HCT116 (cell line): ENCODE results near the gene PIH1D1. TPM values are rescaled to one million over a fixed set of nuclear protein-coding genes. Genes with fewer than 3 reads are reported as not detected.
A peak's percentile ranks its signal among the peaks of the same experiment; 100 is the strongest.

ENCODE experiments used
- ATAC-seq: fragments of 200-7000 bp; cut with Tn5 transposase; 2 replicates; pipeline ENCODE4 v1.9.1; 2020; ENCODE audit warnings: mild to moderate bottlenecking, moderate library complexity
- BruUV-seq: library from RNA; stranded (reverse); fragments of 400-500 nt; replicated peaks from 2 replicates; lab custom pipeline; 2021; lab: Mats Ljungman, UMichigan
- CTCF ChIA-PET: fragments of 300-600 bp; sonication (Branson Sonifier 250); formaldehyde crosslinking; loops from one replicate; lab custom pipeline; 2021; ENCODE audit warnings: antibody characterized with exemption; lab: Charles Lee
- POLR2A ChIA-PET: fragments of 300-600, 350-600 bp; sonication (Branson Sonifier 250); formaldehyde crosslinking; loops from one replicate; lab custom pipeline; 2021; ENCODE audit warnings: antibody characterized with exemption; lab: Charles Lee
- RAD21 ChIA-PET, 2 experiments: fragments of 300-600 bp; sonication (Branson Sonifier 250); formaldehyde crosslinking; loops; one replicate each; lab custom pipeline; 2023; ENCODE audit warnings: low total read pairs in 2 of 2; ENCODE audit not compliant: uncharacterized antibody in 2 of 2, unreplicated experiment in 2 of 2, low non-redundant PET in 1 of 2; lab: Charles Lee
- DNase-seq: peaks from one replicate; pipeline ENCODE4 v3.0.0-alpha.2; 2010; ENCODE audit warnings: low read depth, low spot score
- H2AFZ ChIP-seq: fragments of 200-600 bp; shearing (Covaris generic), sonication (generic); 2 replicates; pipeline ENCODE4 v1.6.1; 2017; ENCODE audit warnings: low read depth, mixed run types, mixed read lengths, antibody characterized with exemption, low read length; ENCODE audit not compliant: poor library complexity, severe bottlenecking
- H3K27ac ChIP-seq: 2 replicates; pipeline ENCODE4 v1.5.1; 2012; ENCODE audit warnings: low read depth, low read length
- H3K27me3 ChIP-seq: fragments of 200-600 bp; sonication (generic); 2 replicates; pipeline ENCODE4 v1.6.1; 2016; ENCODE audit warnings: mixed run types, low read length, mixed read lengths; ENCODE audit not compliant: insufficient read depth
- H3K36me3 ChIP-seq, 2 experiments: fragments of 200-500 bp in 1 of 2; fragments of 200-600 bp in 1 of 2; sonication (Bioruptor generic) in 1 of 2; sonication (generic) in 1 of 2; 2 replicates each; pipeline versions ENCODE4 v1.5.1 to v1.6.1; 2014 to 2016; ENCODE audit warnings: low read length in 2 of 2, inconsistent platforms in 1 of 2, mixed read lengths in 1 of 2, mixed run types in 1 of 2; ENCODE audit not compliant: insufficient read depth in 2 of 2, control insufficient read depth in 1 of 2
- H3K4me1 ChIP-seq, 2 experiments: fragments of 200-600 bp in 1 of 2; sonication (generic) in 1 of 2; 2 replicates each; pipeline versions ENCODE4 v1.5.1 to v1.6.1; 2012 to 2017; ENCODE audit warnings: low read length in 2 of 2, inconsistent platforms in 1 of 2, mild to moderate bottlenecking in 1 of 2, mixed read lengths in 1 of 2, mixed run types in 1 of 2, moderate library complexity in 1 of 2; ENCODE audit not compliant: insufficient read depth in 2 of 2, control insufficient read depth in 1 of 2
- H3K4me2 ChIP-seq: fragments of 200-600 bp; sonication (generic); 2 replicates; pipeline ENCODE4 v1.6.1; 2017; ENCODE audit warnings: mixed run types, low read length, mixed read lengths
- H3K4me3 ChIP-seq, 2 experiments: fragments of 200-600 bp in 1 of 2; sonication (generic) in 1 of 2; replicated peaks in 1 of 2; 2 replicates each; pipeline ENCODE4 v1.5.1; 2011 to 2016; ENCODE audit warnings: low read length in 2 of 2, control low read depth in 1 of 2, low read depth in 1 of 2, mild to moderate bottlenecking in 1 of 2, mixed read lengths in 1 of 2, mixed run types in 1 of 2
- H3K79me2 ChIP-seq: fragments of 200-600 bp; sonication (generic); 2 replicates; pipeline ENCODE4 v1.6.1; 2017; ENCODE audit warnings: mild to moderate bottlenecking, mixed run types, low read length, moderate library complexity, mixed read lengths; ENCODE audit not compliant: insufficient read depth
- H3K9ac ChIP-seq: fragments of 200-600 bp; sonication (generic); 2 replicates; pipeline ENCODE4 v1.6.1; 2016; ENCODE audit warnings: low read length, mixed read lengths
- H3K9me2 ChIP-seq: fragments of 200-600 bp; sonication (generic), shearing (Covaris generic); 2 replicates; pipeline ENCODE4 v1.6.1; 2017; ENCODE audit warnings: mixed run types, mild to moderate bottlenecking, moderate library complexity; ENCODE audit not compliant: insufficient read depth
- H3K9me3 ChIP-seq, 2 experiments: fragments of 200-500 bp in 1 of 2; fragments of 200-600 bp in 1 of 2; sonication (Bioruptor generic) in 1 of 2; sonication (generic) in 1 of 2; 2 replicates each; pipeline ENCODE4 v1.6.1; 2014 to 2017; ENCODE audit warnings: low read length in 2 of 2, mixed read lengths in 2 of 2, inconsistent platforms in 1 of 2, low read depth in 1 of 2, mild to moderate bottlenecking in 1 of 2, mixed run types in 1 of 2, moderate library complexity in 1 of 2; ENCODE audit not compliant: control insufficient read depth in 1 of 2, insufficient read depth in 1 of 2
- H4K20me1 ChIP-seq: fragments of 200-600 bp; sonication (generic), shearing (Covaris generic); 2 replicates; pipeline ENCODE4 v1.6.1; 2017; ENCODE audit warnings: mixed run types, mild to moderate bottlenecking, moderate library complexity; ENCODE audit not compliant: insufficient read depth
- CBX3 ChIP-seq: IDR thresholded peaks from 2 replicates; pipeline ENCODE4 v1.6.1; 2012; ENCODE audit warnings: low read depth
- EGR1 ChIP-seq: IDR thresholded peaks from 2 replicates; pipeline ENCODE4 v1.6.1; 2012; ENCODE audit warnings: low read depth
- EZH2 ChIP-seq: fragments of 200-600 bp; sonication (generic); IDR thresholded peaks from 2 replicates; pipeline ENCODE4 v1.6.1; 2017; ENCODE audit warnings: antibody characterized with exemption, mixed run types
- EZH2phosphoT487 ChIP-seq: fragments of 200-600 bp; IDR thresholded peaks from 2 replicates; pipeline ENCODE4 v1.6.1; 2018; ENCODE audit warnings: antibody characterized with exemption, borderline replicate concordance
- FOSL1 ChIP-seq: IDR thresholded peaks from 2 replicates; pipeline ENCODE4 v1.6.1; 2012; ENCODE audit warnings: low read depth
- POLR2A ChIP-seq: IDR thresholded peaks from 2 replicates; pipeline ENCODE4 v1.7.0; 2011; ENCODE audit warnings: borderline replicate concordance; ENCODE audit not compliant: insufficient read depth, insufficient read length; ENCODE audit errors: extremely low read depth
- RAD21 ChIP-seq: IDR thresholded peaks from 2 replicates; pipeline ENCODE4 v1.6.1; 2012; ENCODE audit warnings: low read depth, mild to moderate bottlenecking
- REST ChIP-seq: IDR thresholded peaks from 2 replicates; pipeline ENCODE4 v1.6.1; 2012; ENCODE audit warnings: low read depth
- SIN3A ChIP-seq: IDR thresholded peaks from 2 replicates; pipeline ENCODE4 v1.6.1; 2012; ENCODE audit warnings: low read depth
- SRF ChIP-seq: IDR thresholded peaks from 2 replicates; pipeline ENCODE4 v1.6.1; 2012; ENCODE audit warnings: low read depth
- ZBTB33 ChIP-seq: IDR thresholded peaks from 2 replicates; pipeline ENCODE4 v1.6.1; 2011; ENCODE audit warnings: mild to moderate bottlenecking, low read length, moderate library complexity; ENCODE audit not compliant: insufficient replicate concordance; ENCODE audit errors: extremely low read depth
- ZFX ChIP-seq: fragments of 450-650 bp; IDR thresholded peaks from 2 replicates; pipeline ENCODE4 v1.6.1; 2017
- intact Hi-C: fragments of 100-400 bp; cut with micrococcal nuclease; formaldehyde crosslinking; loops from 2 replicates; pipeline ENCODE4 v1.10.0; 2022
- total RNA-seq: library from RNA; stranded (reverse); gene quantifications from one replicate; pipeline ENCODE4 v1.2.1, GENCODE V29; 2021; ENCODE audit not compliant: unreplicated experiment
- TF ChIP-seq, protein P1 (sequence below): IDR thresholded peaks from 2 replicates; pipeline ENCODE4 v1.6.1; 2012

The PIH1D1 gene
- total RNA-seq, 1 experiment from 2014 or later, result 152 TPM

DNA sequence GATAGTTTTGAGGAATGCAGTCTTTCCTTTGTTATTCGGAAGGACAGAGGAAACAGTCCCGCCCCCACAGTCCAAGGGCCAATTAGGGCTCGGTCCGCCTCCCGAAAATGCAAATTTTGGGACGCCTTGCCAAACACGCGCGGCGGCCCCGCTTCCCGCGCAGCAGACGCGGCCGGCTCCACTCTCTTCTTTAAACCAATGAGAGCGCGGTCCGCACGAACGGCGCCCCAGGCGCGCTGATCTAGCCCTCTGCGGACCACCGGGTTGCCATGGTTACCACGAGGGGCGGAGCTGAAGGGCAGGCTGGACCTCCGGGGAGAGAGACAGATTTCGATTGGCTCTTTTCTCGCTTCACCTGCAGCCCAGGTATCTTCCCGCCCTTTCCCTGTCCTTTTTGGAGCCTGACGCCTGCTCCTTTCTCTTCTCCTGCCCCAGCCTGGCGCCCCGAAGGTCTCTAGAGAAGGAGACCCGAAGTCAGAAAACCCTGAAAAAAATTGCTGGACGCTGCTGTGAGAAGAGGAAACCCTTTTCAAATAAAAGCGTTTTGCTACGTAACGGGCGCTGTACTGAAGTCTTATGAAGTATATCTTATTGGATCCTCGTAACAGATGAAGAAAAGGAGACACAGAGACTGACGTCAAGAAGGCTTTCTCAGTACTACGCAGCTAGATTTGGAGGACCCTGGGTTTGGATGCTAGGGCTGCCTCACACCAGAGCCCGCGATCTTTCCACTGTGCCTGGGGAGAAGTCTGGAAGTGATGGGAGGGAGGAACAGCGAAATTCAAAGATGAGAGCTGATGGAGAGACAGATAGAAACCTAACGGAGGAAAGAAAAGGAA, 30.4 kb downstream of the PIH1D1 start:
- ChIA-PET CTCF (interaction anchor here (1.1 kb wide), 1 partner anchor 10 kb away, joined by 3 read pairs; no protein-coding TSS in a partner anchor), POLR2A (no interaction called here), RAD21 (no interaction called here)
- Histone ChIP-seq H3K27me3 (peaks cover 20% of the 10 kb centered on the region; the same call in 1 of the 2 replicates), H2AFZ (peak overlapping the region; percentile 37), H3K4me1 (peaks cover 5 to 19% of the 10 kb centered on the region in 2 experiments; a peak in 3 of 4 replicates), H3K9me2 (no peaks in the 10 kb centered on the region), H3K36me3 (no peaks in the 10 kb centered on the region), H3K27ac (no peak overlapping the region), H4K20me1 (no peaks in the 10 kb centered on the region), H3K79me2 (no peaks in the 10 kb centered on the region), H3K9me3 (no peaks in the 10 kb centered on the region), H3K4me2 (no peak overlapping the region), H3K9ac (no peak overlapping the region), H3K4me3 (no peak overlapping the region)
- ATAC-seq, result peak; percentile 82
- no peak for DNase-seq
- BruUV-seq, result no TSS peak
- TF ChIP-seq EGR1 (0 out of 2 replicates have a peak, but pooled peaks have one; percentile 30), FOSL1 (no peak), EZH2 (no peak)
- TF ChIP-seq, protein P1, sequence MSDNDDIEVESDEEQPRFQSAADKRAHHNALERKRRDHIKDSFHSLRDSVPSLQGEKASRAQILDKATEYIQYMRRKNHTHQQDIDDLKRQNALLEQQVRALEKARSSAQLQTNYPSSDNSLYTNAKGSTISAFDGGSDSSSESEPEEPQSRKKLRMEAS, result peak; percentile 33; the same call in 1 of the 2 replicates
- intact Hi-C loops, result no loop called here

- H3K9me2 ChIP-seq, result no peaks in the 10 kb centered on the region
- no peaks in the 10 kb centered on the region for H3K79me2 ChIP-seq
- no peak overlapping the region for H3K9ac ChIP-seq
- RAD21 ChIA-PET, result no interaction called here
- no peak overlapping the region for H2AFZ ChIP-seq
- no peaks in the 10 kb centered on the region for H3K36me3 ChIP-seq
- peaks cover 20% of the 10 kb centered on the region; the same call in 1 of the 2 replicates for H3K27me3 ChIP-seq
- no peak for ATAC-seq
- peaks cover 0 to 9% of the 10 kb centered on the region in 2 experiments; a peak in 2 of 4 replicates for H3K4me1 ChIP-seq
- H3K4me2 ChIP-seq, result no peak overlapping the region
- no peak overlapping the region for H3K27ac ChIP-seq
- H3K9me3 ChIP-seq, result no peaks in the 10 kb centered on the region
- intact Hi-C loops, result no loop called here
- H3K4me3 ChIP-seq, result no peak overlapping the region
- no peak for DNase-seq
- no TSS peak for BruUV-seq
- POLR2A ChIA-PET, result no interaction called here
- H4K20me1 ChIP-seq, result no peaks in the 10 kb centered on the region
- CTCF ChIA-PET, result interaction anchor here (1.1 kb wide), 1 partner anchor 9 kb away, joined by 3 read pairs; no protein-coding TSS in a partner anchor
- TF ChIP-seq SRF, result no peak
- no peak for TF ChIP-seq POLR2A
- no peak for TF ChIP-seq RAD21
- no peak for TF ChIP-seq EGR1
- TF ChIP-seq FOSL1, result no peak
- no peak for TF ChIP-seq ZBTB33
- no peak for TF ChIP-seq SIN3A
- no peak for TF ChIP-seq ZFX
- TF ChIP-seq CBX3, result no peak
- no peak for TF ChIP-seq REST
- TF ChIP-seq, protein P1, result no peak
- TF ChIP-seq EZH2phosphoT487, result no peak
Observed at GRCh38 chr19:49420227-49420626, 31.4 kb downstream of the PIH1D1 start.
